ENCODE results near the gene SMARCB1. TPM values are rescaled to one million over a fixed set of nuclear protein-coding genes. Genes with fewer than 3 reads are reported as not detected.

The SMARCB1 gene
- total and polyA plus RNA-seq, 2 donors (not counting 1 experiment from before 2014, with no cell fraction given), result 179 to 190 TPM

DNA sequence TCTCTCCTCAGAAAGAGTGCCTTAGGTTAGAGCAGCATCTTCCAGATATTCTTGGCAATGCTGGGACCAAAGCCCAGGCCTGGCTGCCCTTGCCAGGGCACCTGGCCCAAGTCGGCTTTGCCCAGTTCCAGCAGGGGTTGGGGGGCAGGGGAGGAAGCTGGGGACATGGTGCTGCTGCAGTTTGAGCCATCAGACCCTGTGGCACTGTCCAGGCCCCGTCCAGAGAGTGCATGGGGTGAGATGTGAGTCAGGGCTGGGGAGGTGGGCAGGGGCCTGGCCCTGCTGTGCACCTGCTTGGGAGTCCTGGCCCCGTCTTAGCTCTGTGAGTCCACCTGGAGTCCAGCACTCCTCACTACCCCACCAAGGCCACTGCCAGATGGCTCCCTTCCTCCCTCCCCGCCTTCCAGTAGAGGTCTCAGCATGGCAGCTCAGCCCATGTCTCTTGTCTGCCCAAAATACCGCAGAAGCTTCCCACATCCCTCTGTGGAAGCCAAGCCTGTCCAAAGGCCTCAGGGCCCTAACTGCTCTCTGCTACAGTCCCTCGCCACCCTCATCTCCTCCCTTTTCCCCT lies 35.4 kb downstream of the SMARCB1 start:
- Histone ChIP-seq H3K4me2 (replicated peaks; ENCODE audit: low read depth, low read length, poor library complexity, severe bottlenecking) (no peak overlapping the region), H3K4me3 (ENCODE audit: control extremely low read depth in 1 of 5, extremely low read depth in 1 of 5, insufficient read depth in 1 of 5, low read depth in 2 of 5, low read length in 4 of 5) (no peak overlapping the region), H3K36me3 (replicated peaks in 1 of 2; ENCODE audit: control extremely low read depth in 1 of 2, control insufficient read depth in 1 of 2, extremely low read depth in 1 of 2, insufficient read depth in 2 of 2, low read length in 1 of 2) (peaks cover 7 to 79% of the 10 kb centered on the region in 2 experiments), H3K79me2 (ENCODE audit: control insufficient read depth, insufficient read depth, low read length) (peaks cover 60% of the 10 kb centered on the region), H2AFZ (ENCODE audit: insufficient read depth, low read depth, low read length, poor library complexity, severe bottlenecking) (no peak overlapping the region), H3K4me1 (ENCODE audit: control insufficient read depth in 2 of 2, insufficient read depth in 2 of 2, low read length in 2 of 2) (peaks cover 42% of the 10 kb centered on the region in 2 donors), H3K27ac (ENCODE audit: low read length in 2 of 2) (peak overlapping the region in 1 of 2 donors; percentile 1), H3K27me3 (replicated peaks in 1 of 4; ENCODE audit: control extremely low read depth in 1 of 4, control insufficient read depth in 3 of 4, insufficient read depth in 4 of 4, low read length in 3 of 4) (no peaks in the 10 kb centered on the region), H3K9ac (ENCODE audit: low read length) (no peak overlapping the region), H4K20me1 (ENCODE audit: control insufficient read depth, insufficient read depth, low read length, poor library complexity, severe bottlenecking) (peaks cover 39% of the 10 kb centered on the region), H3K9me3 (ENCODE audit: control extremely low read depth in 1 of 3, control insufficient read depth in 2 of 3, insufficient read depth in 1 of 3, low read length in 2 of 3) (no peaks in the 10 kb centered on the region)
- H3K27me3 Mint-ChIP-seq, result no peaks in the 10 kb centered on the region
- H3K4me1 Mint-ChIP-seq, result peaks cover 55% of the 10 kb centered on the region
- ATAC-seq (ENCODE audit: low read depth) (no peak), DNase-seq (no peak)
- no peaks in the 10 kb centered on the region for H3K9me3 Mint-ChIP-seq (ENCODE audit: insufficient read depth)
- H3K4me3 Mint-ChIP-seq, result no peak overlapping the region
- ChIA-PET POLR2A (interaction anchor here (0.5 to 1.5 kb wide), 4 partner anchors 16 to 115 kb away, joined by 3 to 8 read pairs (median 3); partner anchors contain the start of gene DERL3), CTCF (interaction anchor here (0.8 to 1.7 kb wide), 2 partner anchors 24 to 27 kb away, joined by 3 to 7 read pairs; no protein-coding TSS in a partner anchor)
- TF ChIP-seq, protein P1, sequence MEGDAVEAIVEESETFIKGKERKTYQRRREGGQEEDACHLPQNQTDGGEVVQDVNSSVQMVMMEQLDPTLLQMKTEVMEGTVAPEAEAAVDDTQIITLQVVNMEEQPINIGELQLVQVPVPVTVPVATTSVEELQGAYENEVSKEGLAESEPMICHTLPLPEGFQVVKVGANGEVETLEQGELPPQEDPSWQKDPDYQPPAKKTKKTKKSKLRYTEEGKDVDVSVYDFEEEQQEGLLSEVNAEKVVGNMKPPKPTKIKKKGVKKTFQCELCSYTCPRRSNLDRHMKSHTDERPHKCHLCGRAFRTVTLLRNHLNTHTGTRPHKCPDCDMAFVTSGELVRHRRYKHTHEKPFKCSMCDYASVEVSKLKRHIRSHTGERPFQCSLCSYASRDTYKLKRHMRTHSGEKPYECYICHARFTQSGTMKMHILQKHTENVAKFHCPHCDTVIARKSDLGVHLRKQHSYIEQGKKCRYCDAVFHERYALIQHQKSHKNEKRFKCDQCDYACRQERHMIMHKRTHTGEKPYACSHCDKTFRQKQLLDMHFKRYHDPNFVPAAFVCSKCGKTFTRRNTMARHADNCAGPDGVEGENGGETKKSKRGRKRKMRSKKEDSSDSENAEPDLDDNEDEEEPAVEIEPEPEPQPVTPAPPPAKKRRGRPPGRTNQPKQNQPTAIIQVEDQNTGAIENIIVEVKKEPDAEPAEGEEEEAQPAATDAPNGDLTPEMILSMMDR (IDR thresholded peaks at IDR 0.05), result no peak
- peak overlapping the region; percentile 79 for H3K27ac Mint-ChIP-seq
- 93% methylated on average over 5 of the region's 6 CpGs for WGBS (ENCODE audit: insufficient coverage)
- intact Hi-C loops (cut with micrococcal nuclease), result no loop called here

GRCh38 chr22:23823331-23823791 lies 36.6 kb downstream of the SMARCB1 start:
- H3K9me3 ChIP-seq (ENCODE audit: control extremely low read depth in 1 of 3, control insufficient read depth in 2 of 3, insufficient read depth in 1 of 3, low read length in 2 of 3), result no peaks in the 10 kb centered on the region
- peaks cover 61% of the 10 kb centered on the region for H3K79me2 ChIP-seq (ENCODE audit: control insufficient read depth, insufficient read depth, low read length)
- H4K20me1 ChIP-seq (ENCODE audit: control insufficient read depth, insufficient read depth, low read length, poor library complexity, severe bottlenecking), result peaks cover 46% of the 10 kb centered on the region
- Mint-ChIP-seq H3K27ac (peak overlapping the region; percentile 79), H3K9me3 (ENCODE audit: insufficient read depth) (no peaks in the 10 kb centered on the region), H3K4me3 (no peak overlapping the region), H3K4me1 (peaks cover 53% of the 10 kb centered on the region), H3K27me3 (no peaks in the 10 kb centered on the region)
- POLR2A ChIA-PET, result no interaction called here
- CTCF ChIA-PET, result interaction anchor here (1.4 to 2.0 kb wide), 2 partner anchors 16 to 22 kb away, joined by 3 to 5 read pairs; no protein-coding TSS in a partner anchor
- DNase-seq (no peak), ATAC-seq (ENCODE audit: low read depth) (no peak)
- TF ChIP-seq, protein P1 (IDR thresholded peaks at IDR 0.05), result no peak
- no peak for TF ChIP-seq EZH2 (IDR thresholded peaks at IDR 0.05; ENCODE audit: borderline replicate concordance, insufficient read depth, low read depth, low read length, poor library complexity, severe bottlenecking)
- intact Hi-C loops (cut with micrococcal nuclease), result no loop called here
- no peak overlapping the region for H3K27ac ChIP-seq (ENCODE audit: low read length in 2 of 2)
- no peak overlapping the region for H2AFZ ChIP-seq (ENCODE audit: insufficient read depth, low read depth, low read length, poor library complexity, severe bottlenecking)
- H3K36me3 ChIP-seq (replicated peaks in 1 of 2; ENCODE audit: control extremely low read depth in 1 of 2, control insufficient read depth in 1 of 2, extremely low read depth in 1 of 2, insufficient read depth in 2 of 2, low read length in 1 of 2), result peaks cover 4 to 83% of the 10 kb centered on the region in 2 experiments
- H3K9ac ChIP-seq (ENCODE audit: low read length), result no peak overlapping the region
- H3K4me1 ChIP-seq (ENCODE audit: control insufficient read depth in 2 of 2, insufficient read depth in 2 of 2, low read length in 2 of 2), result peaks cover 30 to 31% of the 10 kb centered on the region in 2 donors
- no peak overlapping the region for H3K4me2 ChIP-seq (replicated peaks; ENCODE audit: low read depth, low read length, poor library complexity, severe bottlenecking)
- no peaks in the 10 kb centered on the region for H3K27me3 ChIP-seq (replicated peaks in 1 of 4; ENCODE audit: control extremely low read depth in 1 of 4, control insufficient read depth in 3 of 4, insufficient read depth in 4 of 4, low read length in 3 of 4)
- no peak overlapping the region for H3K4me3 ChIP-seq (ENCODE audit: control extremely low read depth in 1 of 5, extremely low read depth in 1 of 5, insufficient read depth in 1 of 5, low read depth in 2 of 5, low read length in 4 of 5)
- WGBS (ENCODE audit: insufficient coverage), result 98% methylated on average over 13 of the region's 14 CpGs
